Peyer's patch (tissue), 4 donors: ENCODE measurements around the gene PPP1R36.

Source experiments
- CTCF ChIP-seq, 6 experiments: fragments of 450-650 bp in 4 of 6; fragments of 200-600 bp in 2 of 6; sonication (generic) in 1 of 6; IDR thresholded peaks; one replicate each; pipeline ENCODE4 v1.5.1; 2017 to 2019; ENCODE audit warnings: antibody characterized with exemption in 6 of 6, mild to moderate bottlenecking in 3 of 6, moderate library complexity in 1 of 6
- POLR2A ChIP-seq, 2 donors: fragments of 450-650 bp; IDR thresholded peaks; one replicate each; pipeline ENCODE4 v1.5.1; 2017; ENCODE audit warnings: antibody characterized with exemption in 2 of 2, mild to moderate bottlenecking in 2 of 2, moderate library complexity in 2 of 2

DNA sequence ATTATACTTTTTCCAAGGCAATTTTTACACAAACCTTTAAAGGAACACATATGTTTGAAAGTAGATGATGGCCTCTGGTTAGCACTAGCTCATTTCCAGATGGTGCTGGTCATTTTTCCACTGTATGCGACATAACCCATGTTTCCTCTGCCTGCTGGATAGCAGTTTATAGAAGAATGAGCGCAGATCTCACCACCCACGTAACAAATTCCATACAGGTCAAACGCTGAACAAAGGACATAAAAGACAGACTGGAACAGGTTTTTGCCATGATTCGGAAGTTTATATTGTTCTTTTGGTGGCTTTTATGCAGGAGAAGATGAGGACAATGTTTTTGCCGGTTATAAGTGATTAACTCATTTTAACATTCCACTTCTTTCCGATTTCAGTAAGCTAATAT is 30.7 kb downstream of the PPP1R36 start:
- TF ChIP-seq CTCF (IDR thresholded peaks at IDR 0.05) (no peak), POLR2A (IDR thresholded peaks at IDR 0.05) (no peak)
